T-cell (primary cell): ENCODE results near the gene IL6. TPM values are rescaled to one million over a fixed set of nuclear protein-coding genes. Genes with fewer than 3 reads are reported as not detected.
"Not testable (repeated sequence)": the region's sequence is repeated elsewhere in the genome, so short reads cannot be mapped to it uniquely, and the experiment has no call there.

Source experiments
- ATAC-seq, 4 experiments: fragments of 200-7000 bp in 3 of 4; fragments of 150-1000 bp in 1 of 4; cut with Tn5 transposase; replicated peaks in 1 of 4; 1 replicate in 3 of 4; 2 replicates in 1 of 4; pipeline ENCODE4 v1.10.0; 2021; ENCODE audit warnings: moderate library complexity in 3 of 4, mild to moderate bottlenecking in 2 of 4, moderate number of reproducible peaks in 1 of 4
- CTCF ChIA-PET, 2 donors: fragments of 300-600 bp; sonication (Branson Sonifier 250); formaldehyde crosslinking; loops; one replicate each; lab custom pipeline; 2022; ENCODE audit warnings: antibody characterized with exemption in 2 of 2; lab: Charles Lee
- POLR2A ChIA-PET, 2 donors: fragments of 300-600 bp; sonication (Branson Sonifier 250); formaldehyde crosslinking; loops; one replicate each; lab custom pipeline; 2022; ENCODE audit warnings: antibody characterized with exemption in 2 of 2; lab: Charles Lee
- DNase-seq, 35 experiments: peaks; one replicate each; pipeline versions ENCODE4 v3.0.0 to v3.0.0-alpha.2; 2013 to 2023
- H3K27ac ChIP-seq: one replicate; pipeline ENCODE4 v1.5.1; 2013; ENCODE audit warnings: low read length
- H3K27me3 ChIP-seq, 2 experiments: replicated peaks in 1 of 2; 1 replicate in 1 of 2; 2 replicates in 1 of 2; pipeline versions ENCODE4 v1.6.1 to v1.7.0; 2013; ENCODE audit warnings: low read length in 1 of 2, mixed read lengths in 1 of 2; ENCODE audit not compliant: control insufficient read depth in 2 of 2, insufficient read depth in 2 of 2; ENCODE audit errors: extremely low read depth in 1 of 2
- H3K36me3 ChIP-seq, 2 donors: 1 replicate in 1 of 2; 2 replicates in 1 of 2; pipeline versions ENCODE4 v1.6.1 to v1.7.0; 2013; ENCODE audit warnings: low read length in 1 of 2; ENCODE audit not compliant: control insufficient read depth in 2 of 2, insufficient read depth in 1 of 2; ENCODE audit errors: extremely low read depth in 1 of 2
- H3K4me1 ChIP-seq, 2 experiments: 1 replicate in 1 of 2; 2 replicates in 1 of 2; pipeline versions ENCODE4 v1.6.1 to v1.7.0; 2013; ENCODE audit warnings: low read length in 2 of 2, mixed read lengths in 1 of 2; ENCODE audit not compliant: insufficient read depth in 2 of 2, control insufficient read depth in 1 of 2; ENCODE audit errors: extremely low read depth in 1 of 2
- H3K4me3 ChIP-seq, 2 donors: 1 replicate in 1 of 2; 2 replicates in 1 of 2; pipeline versions ENCODE4 v1.5.1 to v1.7.0; 2013; ENCODE audit warnings: mild to moderate bottlenecking in 2 of 2, low read length in 1 of 2, moderate library complexity in 1 of 2; ENCODE audit not compliant: control insufficient read depth in 1 of 2; ENCODE audit errors: extremely low read depth in 1 of 2
- H3K9me3 ChIP-seq: 2 replicates; pipeline ENCODE4 v1.7.0; 2013
- H3K27ac Mint-ChIP-seq, 2 donors: one replicate each; pipeline ENCODE4 v1.8.0; 2020 to 2021; ENCODE audit warnings: mild to moderate bottlenecking in 2 of 2, mixed read lengths in 2 of 2
- H3K27me3 Mint-ChIP-seq, 2 donors: one replicate each; pipeline ENCODE4 v1.8.0; 2021 to 2022; ENCODE audit warnings: mixed read lengths in 2 of 2
- H3K36me3 Mint-ChIP-seq: one replicate; pipeline ENCODE4 v1.8.0; 2021; ENCODE audit warnings: mixed read lengths
- H3K4me1 Mint-ChIP-seq, 3 donors: one replicate each; pipeline ENCODE4 v1.8.0; 2020 to 2022; ENCODE audit warnings: mixed read lengths in 3 of 3, mild to moderate bottlenecking in 1 of 3
- H3K4me3 Mint-ChIP-seq, 3 donors: one replicate each; pipeline ENCODE4 v1.8.0; 2020 to 2022; ENCODE audit warnings: mild to moderate bottlenecking in 3 of 3, mixed read lengths in 3 of 3, moderate library complexity in 3 of 3
- H3K9me3 Mint-ChIP-seq, 3 donors: one replicate each; pipeline ENCODE4 v1.8.0; 2020 to 2022; ENCODE audit warnings: mixed read lengths in 3 of 3
- WGBS: methylation state at CpG from one replicate; pipeline ENCODE4 v1.1.5; 2013; ENCODE audit warnings: missing lambda C conversion rate; ENCODE audit not compliant: insufficient coverage; 5-methylcytosine and 5-hydroxymethylcytosine counted together
- total RNA-seq, 35 experiments: library from RNA in 6 of 35; stranded (reverse) in 6 of 35; fragments of 120-200 nt in 1 of 35; gene quantifications; one replicate each; pipeline versions ENCODE4 v1.2.1 to v1.2.4 and lab custom pipeline; 2013 to 2026

Gene IL6
- total RNA-seq, 5 donors from 2014 or later (not counting 1 experiment from before 2014, with no cell fraction given): 0.68 to 1.2 TPM; not detected in 3

- H3K4me3 ChIP-seq, ATAC-seq, H3K4me1 ChIP-seq, H3K9me3 ChIP-seq, H3K36me3 Mint-ChIP-seq, H3K4me3 Mint-ChIP-seq, H3K9me3 Mint-ChIP-seq, H3K27ac ChIP-seq, H3K27me3 Mint-ChIP-seq, DNase-seq, CTCF ChIA-PET, H3K27me3 ChIP-seq, H3K36me3 ChIP-seq, H3K27ac Mint-ChIP-seq, POLR2A ChIA-PET, H3K4me1 Mint-ChIP-seq: not testable (repeated sequence)
- WGBS: 83% methylated on average over 1 of the region's 6 CpGs
Measured at GRCh38 chr7:22707026-22707691, 19.8 kb upstream of the IL6 start.

GRCh38 chr7:22708214-22708613 lies 18.8 kb upstream of the IL6 start:
- H3K9me3 Mint-ChIP-seq, H3K27ac ChIP-seq, H3K27me3 Mint-ChIP-seq, DNase-seq, H3K4me3 Mint-ChIP-seq, H3K36me3 Mint-ChIP-seq, H3K4me3 ChIP-seq, ATAC-seq, H3K9me3 ChIP-seq, POLR2A ChIA-PET, H3K36me3 ChIP-seq, H3K4me1 ChIP-seq, CTCF ChIA-PET, H3K27ac Mint-ChIP-seq, H3K4me1 Mint-ChIP-seq, H3K27me3 ChIP-seq: not testable (repeated sequence)
- 100% methylated on average over 1 of the region's 4 CpGs for WGBS

GRCh38 chr7:22708677-22709061 lies 18.3 kb upstream of the IL6 start:
- POLR2A ChIA-PET, H3K9me3 Mint-ChIP-seq, ATAC-seq, H3K4me3 ChIP-seq, H3K27ac ChIP-seq, H3K4me1 ChIP-seq, H3K9me3 ChIP-seq, H3K4me3 Mint-ChIP-seq, H3K4me1 Mint-ChIP-seq, H3K27me3 ChIP-seq, H3K36me3 ChIP-seq, H3K36me3 Mint-ChIP-seq, CTCF ChIA-PET, H3K27ac Mint-ChIP-seq, H3K27me3 Mint-ChIP-seq, DNase-seq: not testable (repeated sequence)
- WGBS: 81% methylated on average over 3 of the region's 9 CpGs

GRCh38 chr7:22709062-22709829 lies 17.8 kb upstream of the IL6 start:
- WGBS: 90% methylated on average over 10 of the region's 14 CpGs
- H3K36me3 Mint-ChIP-seq, POLR2A ChIA-PET, H3K4me3 Mint-ChIP-seq, H3K27me3 ChIP-seq, DNase-seq, ATAC-seq, H3K4me1 ChIP-seq, H3K4me3 ChIP-seq, H3K9me3 Mint-ChIP-seq, H3K27ac Mint-ChIP-seq, H3K36me3 ChIP-seq, H3K9me3 ChIP-seq, H3K27ac ChIP-seq, H3K4me1 Mint-ChIP-seq, H3K27me3 Mint-ChIP-seq: not testable (repeated sequence)
- CTCF ChIA-PET: interaction anchor here in 1 of 2 donors (0.8 kb wide), 1 partner anchor 19 kb away, joined by 4 read pairs; no protein-coding TSS in a partner anchor

GRCh38 chr7:22709857-22710256 lies 17.1 kb upstream of the IL6 start:
- no peak overlapping the region for H3K4me3 ChIP-seq
- ATAC-seq (no peak), DNase-seq (no peak)
- Mint-ChIP-seq H3K36me3 (no peaks in the 10 kb centered on the region), H3K9me3 (no peaks in the 10 kb centered on the region), H3K27ac (no peak overlapping the region), H3K27me3 (no peaks in the 10 kb centered on the region), H3K4me3 (no peak overlapping the region), H3K4me1 (peaks cover 0 to 3% (median 0%) of the 10 kb centered on the region in 3 donors)
- H3K36me3 ChIP-seq: no peaks in the 10 kb centered on the region
- no peaks in the 10 kb centered on the region for H3K4me1 ChIP-seq
- 80% methylated on average over 1 of the region's 4 CpGs for WGBS
- no peak overlapping the region for H3K27ac ChIP-seq
- ChIA-PET CTCF (interaction anchor here in 1 of 2 donors (0.8 kb wide), 2 partner anchors 17 to 19 kb away, joined by 3 to 4 read pairs; partner anchors contain the start of gene IL6), POLR2A (interaction anchor here in 1 of 2 donors (0.7 kb wide), 1 partner anchor 29 kb away, joined by 4 read pairs; no protein-coding TSS in a partner anchor)
- H3K9me3 ChIP-seq: no peaks in the 10 kb centered on the region
- peaks cover 0 to 3% of the 10 kb centered on the region in 2 experiments for H3K27me3 ChIP-seq

- Histone ChIP-seq H3K27me3 (peaks cover 0 to 3% of the 10 kb centered on the region in 2 experiments), H3K4me3 (no peak overlapping the region), H3K4me1 (no peaks in the 10 kb centered on the region), H3K36me3 (no peaks in the 10 kb centered on the region), H3K9me3 (no peaks in the 10 kb centered on the region), H3K27ac (no peak overlapping the region)
- H3K27ac Mint-ChIP-seq: no peak overlapping the region
- WGBS: 67% methylated on average over 1 of the region's 1 CpG
- no peaks in the 10 kb centered on the region for H3K36me3 Mint-ChIP-seq
- no peaks in the 10 kb centered on the region for H3K27me3 Mint-ChIP-seq
- H3K9me3 Mint-ChIP-seq: no peaks in the 10 kb centered on the region
- DNase-seq: no peak
- H3K4me1 Mint-ChIP-seq: peaks cover 0 to 3% (median 0%) of the 10 kb centered on the region in 3 donors
- no peak for ATAC-seq
- POLR2A ChIA-PET: no interaction called here
- CTCF ChIA-PET: interaction anchor here in 1 of 2 donors (0.6 kb wide), 1 partner anchor 274 kb away, joined by 3 read pairs; no protein-coding TSS in a partner anchor
- no peak overlapping the region for H3K4me3 Mint-ChIP-seq
Measured at GRCh38 chr7:22712999-22713398, 14.0 kb upstream of the IL6 start.
